BE2C (cell line): Measurements from ENCODE around the gene CCDC30.

ENCODE experiments used
- DNase-seq: peaks from one replicate; pipeline ENCODE4 v3.0.0-alpha.2; 2020
- H3K27me3 ChIP-seq: fragments of 250-450 bp; sonication (Bioruptor Pico); 2 replicates; pipeline ENCODE4 v1.5.1; 2020; ENCODE audit warnings: mild to moderate bottlenecking
- H3K36me3 ChIP-seq: fragments of 250-450 bp; sonication (Bioruptor Pico); 2 replicates; pipeline ENCODE4 v1.5.1; 2020; ENCODE audit warnings: mild to moderate bottlenecking
- H3K4me1 ChIP-seq: fragments of 250-450 bp; sonication (Bioruptor Pico); 2 replicates; pipeline ENCODE4 v1.5.1; 2020
- H3K4me3 ChIP-seq: 2 replicates; pipeline ENCODE4 v1.5.1; 2011; ENCODE audit warnings: low read depth, low read length
- H3K9me3 ChIP-seq: fragments of 250-450 bp; sonication (Bioruptor Pico); 2 replicates; pipeline ENCODE4 v1.5.1; 2020
- CTCF ChIP-seq: IDR thresholded peaks from 2 replicates; pipeline ENCODE4 v1.5.1; 2012; ENCODE audit warnings: mild to moderate bottlenecking, low read depth, low read length

Gene CCDC30

GRCh38 chr1:42420121-42420520 lies 43.0 kb upstream of the CCDC30 start:
- no peak for DNase-seq
- Histone ChIP-seq H3K4me3 (no peak overlapping the region), H3K27me3 (no peaks in the 10 kb centered on the region), H3K4me1 (no peaks in the 10 kb centered on the region; the same call in 1 of the 2 replicates), H3K36me3 (no peaks in the 10 kb centered on the region), H3K9me3 (no peaks in the 10 kb centered on the region)
- TF ChIP-seq CTCF = no peak

- no peaks in the 10 kb centered on the region for H3K27me3 ChIP-seq
- no peaks in the 10 kb centered on the region; the same call in 1 of the 2 replicates for H3K4me1 ChIP-seq
- no peak for TF ChIP-seq CTCF
- H3K4me3 ChIP-seq = peak overlapping the region; percentile 39
- no peaks in the 10 kb centered on the region for H3K9me3 ChIP-seq
- DNase-seq = peak; percentile 78
- no peaks in the 10 kb centered on the region for H3K36me3 ChIP-seq
These were observed 42.0 kb upstream of the CCDC30 start for GRCh38 chr1:42420911-42421585.

- Histone ChIP-seq H3K27me3 (no peaks in the 10 kb centered on the region), H3K4me3 (no peak overlapping the region), H3K9me3 (no peaks in the 10 kb centered on the region), H3K4me1 (no peaks in the 10 kb centered on the region; the same call in 1 of the 2 replicates), H3K36me3 (no peaks in the 10 kb centered on the region)
- no peak for DNase-seq
- TF ChIP-seq CTCF = no peak
These were observed 40.3 kb upstream of the CCDC30 start for GRCh38 chr1:42422737-42423136.

- Histone ChIP-seq H3K4me1 (no peaks in the 10 kb centered on the region; the same call in 1 of the 2 replicates), H3K27me3 (no peaks in the 10 kb centered on the region), H3K9me3 (no peaks in the 10 kb centered on the region), H3K4me3 (no peak overlapping the region), H3K36me3 (no peaks in the 10 kb centered on the region)
- DNase-seq = no peak
- TF ChIP-seq CTCF = no peak
These were observed 39.4 kb upstream of the CCDC30 start for GRCh38 chr1:42423681-42424080.

- Histone ChIP-seq H3K4me3 (no peak overlapping the region), H3K27me3 (no peaks in the 10 kb centered on the region), H3K36me3 (no peaks in the 10 kb centered on the region), H3K9me3 (no peaks in the 10 kb centered on the region), H3K4me1 (no peaks in the 10 kb centered on the region; the same call in 1 of the 2 replicates)
- TF ChIP-seq CTCF = no peak
- DNase-seq = no peak
These were observed 38.9 kb upstream of the CCDC30 start for GRCh38 chr1:42424201-42424600.

- Histone ChIP-seq H3K27me3 (no peaks in the 10 kb centered on the region), H3K36me3 (no peaks in the 10 kb centered on the region), H3K9me3 (no peaks in the 10 kb centered on the region), H3K4me3 (no peak overlapping the region), H3K4me1 (no peaks in the 10 kb centered on the region)
- TF ChIP-seq CTCF = no peak
- DNase-seq = no peak
These were observed 35.8 kb upstream of the CCDC30 start for GRCh38 chr1:42427240-42427639.
